ENCODE data around the gene UBQLN3.

- TF ChIP-seq POLR2A (IDR thresholded peaks at IDR 0.05) (no peak), CTCF (IDR thresholded peaks at IDR 0.05) (no peak)
These were observed 18.7 kb upstream of the UBQLN3 start for GRCh38 chr11:5528495-5528894.

Measured in prostate gland (tissue), 2 donors.